HG03135 (cell line): ENCODE measurements around the gene PPP2R1B.

Source experiments
- ATAC-seq: cut with Tn5 transposase; IDR thresholded peaks from one replicate; pipeline ENCODE4 v1.9.1; 2021; ENCODE audit warnings: mild to moderate bottlenecking, moderate library complexity; ENCODE audit not compliant: unreplicated experiment

The PPP2R1B gene

DNA sequence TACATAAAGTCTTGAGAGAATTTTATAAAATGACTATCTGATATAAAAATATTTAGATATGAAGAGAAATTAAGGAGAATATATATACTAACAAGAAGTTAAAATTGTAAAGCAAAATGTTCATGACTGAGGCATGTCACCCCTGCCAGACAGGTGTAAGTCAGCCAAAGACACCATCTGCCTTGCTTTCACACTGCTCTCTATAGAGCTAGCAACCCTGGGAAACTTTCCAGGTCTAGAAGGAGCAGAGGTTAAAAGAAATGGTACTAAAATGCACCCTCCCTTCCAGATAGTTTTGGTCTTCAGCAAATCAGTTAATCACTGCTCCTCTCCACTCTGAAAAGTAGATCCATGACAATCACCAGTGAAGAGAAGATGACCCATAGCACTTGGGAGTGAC lies 16.5 kb downstream of the PPP2R1B start:
- no peak for ATAC-seq

DNA sequence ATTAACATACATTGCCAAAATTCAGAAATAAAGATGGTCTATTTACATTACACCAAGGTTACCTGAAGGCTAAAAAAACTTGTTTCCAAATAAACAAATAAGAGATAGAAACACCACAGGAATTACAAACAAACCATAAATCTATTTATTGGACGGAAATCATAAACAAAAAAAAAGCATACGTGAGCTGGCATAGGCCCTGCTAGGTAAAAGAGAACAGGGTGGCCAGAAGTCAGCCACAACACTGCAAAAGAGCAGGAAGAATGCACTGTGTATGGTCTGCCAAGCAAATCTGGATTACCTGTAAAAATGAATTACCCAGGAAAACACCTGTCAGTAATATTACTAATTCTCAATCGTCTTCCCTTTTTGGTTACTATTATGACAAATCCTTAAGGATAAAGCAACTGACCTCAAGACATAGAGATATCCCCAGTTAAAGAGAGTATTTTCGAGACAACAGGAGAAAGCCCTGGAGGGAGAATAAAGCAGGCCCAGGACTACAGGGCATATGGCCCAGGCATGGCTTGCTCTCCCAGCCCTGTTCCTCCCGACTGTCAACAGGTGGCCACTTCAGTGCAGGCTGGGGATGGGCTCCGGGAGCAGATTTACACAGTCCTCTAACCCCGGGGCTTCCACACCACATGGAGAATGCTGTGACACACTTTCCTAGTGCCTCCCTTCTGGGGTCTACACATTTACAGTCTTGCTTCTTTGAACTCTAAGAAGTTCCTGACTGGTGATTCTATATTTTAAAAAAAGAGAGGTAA lies 18.0 kb downstream of the PPP2R1B start:
- no peak for ATAC-seq

DNA sequence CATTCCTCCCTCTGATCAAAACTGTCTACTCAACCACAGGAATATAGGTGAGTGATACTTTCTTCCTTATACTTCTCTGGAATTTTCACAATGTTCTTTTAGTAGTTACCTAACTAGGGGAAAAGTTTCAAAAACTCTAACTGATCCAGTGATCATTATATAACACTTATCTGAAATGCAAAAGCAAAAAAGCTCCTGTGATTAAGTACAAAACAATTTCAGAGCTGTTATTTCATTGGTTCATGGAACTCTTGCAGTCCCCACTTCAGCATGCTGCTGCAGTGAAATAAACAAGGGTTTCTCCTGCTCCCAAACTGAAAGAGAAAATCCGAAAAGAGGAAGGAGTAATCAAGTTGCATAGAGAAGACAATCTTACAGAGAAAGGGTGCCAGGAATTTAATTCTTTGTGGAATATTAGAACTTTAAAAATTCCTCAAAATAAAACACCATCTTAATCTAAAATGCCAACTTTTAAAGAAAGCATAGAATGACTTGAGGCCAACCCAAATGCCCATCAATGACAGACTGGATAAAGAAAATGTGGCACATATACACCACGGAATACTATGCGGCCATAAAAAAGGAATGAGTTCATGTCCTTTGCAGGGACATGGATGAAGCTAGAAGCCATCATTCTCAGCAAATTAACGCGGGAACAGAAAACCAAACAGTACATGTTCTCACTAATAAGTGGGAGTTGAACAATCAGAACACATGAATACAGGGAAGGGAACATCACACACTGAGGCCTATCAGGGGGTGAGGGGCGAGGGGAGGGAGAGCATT lies 20.3 kb downstream of the PPP2R1B start:
- ATAC-seq = no peak

DNA sequence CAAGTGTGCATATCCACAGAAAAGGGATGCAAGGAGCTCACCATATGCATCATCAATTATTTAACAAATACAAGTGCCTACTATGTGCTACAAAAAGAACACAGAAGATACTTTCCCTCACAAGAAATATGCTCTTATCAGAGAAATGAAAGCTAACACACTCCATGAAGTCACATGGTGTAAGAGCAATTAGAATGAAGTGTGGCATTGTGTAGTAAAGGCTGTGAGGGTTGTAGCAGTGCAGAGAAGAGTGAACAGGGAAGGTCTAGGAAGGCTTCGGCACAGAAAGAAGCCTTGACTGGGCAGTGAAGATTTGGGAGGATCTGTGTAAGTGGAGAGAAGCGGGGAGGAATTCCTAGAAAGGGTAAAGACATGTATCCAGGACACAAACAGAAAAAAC lies 22.5 kb downstream of the PPP2R1B start:
- no peak for ATAC-seq

- no peak for ATAC-seq
Observed at GRCh38 chr11:111741751-111742150, 24.4 kb downstream of the PPP2R1B start.

DNA sequence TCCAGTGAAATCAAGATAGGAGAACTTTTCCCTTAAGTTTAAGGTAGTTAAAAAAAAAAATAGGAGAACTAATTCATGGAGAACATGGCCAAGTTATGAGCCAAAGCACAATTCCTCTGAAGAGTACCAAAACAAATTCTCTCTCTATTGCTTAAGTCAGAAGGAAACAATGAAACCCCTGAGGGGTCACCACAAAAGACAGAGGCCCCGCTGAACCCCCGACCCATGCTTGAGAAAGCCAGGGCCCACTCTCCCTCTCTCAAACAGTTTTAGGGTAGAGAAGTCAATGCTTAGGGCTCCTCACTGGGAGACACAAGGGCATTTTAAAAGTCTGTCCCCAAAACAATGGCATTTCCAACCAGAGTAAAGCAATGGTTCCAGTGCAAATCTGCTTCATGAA lies 26.9 kb downstream of the PPP2R1B start:
- ATAC-seq = no peak

DNA sequence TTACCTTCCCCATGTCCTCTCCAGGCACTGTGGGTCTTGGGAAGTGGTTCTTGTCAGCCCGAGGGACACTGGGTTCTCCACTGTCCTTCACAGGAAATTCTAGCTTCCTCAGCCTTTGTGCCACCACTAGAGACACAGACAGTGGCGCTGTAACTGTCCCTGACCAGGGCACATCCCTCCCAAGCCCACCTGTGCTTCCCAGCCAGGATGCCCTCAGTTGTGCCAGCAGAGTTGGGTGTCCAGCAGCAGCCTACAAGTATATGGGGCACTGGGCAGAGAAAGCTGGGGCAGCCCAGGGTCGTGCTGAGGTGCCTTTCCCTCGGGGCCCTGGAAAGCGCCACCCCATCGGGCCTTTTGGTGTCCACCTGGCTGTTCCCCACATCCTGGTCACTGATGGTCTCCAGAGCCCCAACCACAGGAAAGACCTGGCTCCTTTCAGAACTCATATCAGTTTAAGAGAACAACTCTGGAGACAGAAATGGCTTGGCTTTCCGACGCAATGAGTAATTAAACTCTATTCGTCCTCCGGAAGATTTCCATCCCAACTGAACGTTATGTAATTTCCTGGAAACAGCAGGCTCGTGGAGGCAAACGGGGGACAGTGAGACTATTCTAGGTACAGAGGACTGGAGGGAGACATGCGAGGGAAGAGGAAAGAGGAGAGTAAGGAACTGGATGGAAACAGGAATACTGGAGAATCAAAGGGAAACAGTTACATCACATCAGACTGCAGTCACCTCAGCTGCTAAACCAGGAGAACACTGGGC lies 28.6 kb downstream of the PPP2R1B start:
- ATAC-seq = no peak

- no peak for ATAC-seq
Observed at GRCh38 chr11:111736621-111737443, 29.4 kb downstream of the PPP2R1B start.

DNA sequence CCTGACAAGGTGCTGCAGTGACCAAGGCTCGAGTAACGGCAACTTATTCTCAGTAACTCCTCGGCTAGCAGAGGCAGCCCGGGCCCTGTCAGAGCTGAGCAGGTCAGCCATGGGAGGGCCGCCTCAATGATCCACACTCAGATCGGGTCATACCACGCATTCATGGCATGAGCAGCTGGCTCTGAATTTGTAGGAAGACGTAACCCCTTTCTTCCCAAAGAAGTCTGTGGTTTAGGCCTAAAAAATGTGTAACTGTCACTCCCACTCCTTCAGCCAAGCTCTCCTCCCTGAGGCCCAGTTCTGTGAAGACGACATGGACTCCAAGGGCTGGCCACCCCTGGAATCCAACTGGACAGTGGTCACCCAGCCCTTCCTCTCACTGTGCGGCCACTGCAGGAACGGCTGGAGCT lies 30.0 kb downstream of the PPP2R1B start:
- ATAC-seq = no peak

DNA sequence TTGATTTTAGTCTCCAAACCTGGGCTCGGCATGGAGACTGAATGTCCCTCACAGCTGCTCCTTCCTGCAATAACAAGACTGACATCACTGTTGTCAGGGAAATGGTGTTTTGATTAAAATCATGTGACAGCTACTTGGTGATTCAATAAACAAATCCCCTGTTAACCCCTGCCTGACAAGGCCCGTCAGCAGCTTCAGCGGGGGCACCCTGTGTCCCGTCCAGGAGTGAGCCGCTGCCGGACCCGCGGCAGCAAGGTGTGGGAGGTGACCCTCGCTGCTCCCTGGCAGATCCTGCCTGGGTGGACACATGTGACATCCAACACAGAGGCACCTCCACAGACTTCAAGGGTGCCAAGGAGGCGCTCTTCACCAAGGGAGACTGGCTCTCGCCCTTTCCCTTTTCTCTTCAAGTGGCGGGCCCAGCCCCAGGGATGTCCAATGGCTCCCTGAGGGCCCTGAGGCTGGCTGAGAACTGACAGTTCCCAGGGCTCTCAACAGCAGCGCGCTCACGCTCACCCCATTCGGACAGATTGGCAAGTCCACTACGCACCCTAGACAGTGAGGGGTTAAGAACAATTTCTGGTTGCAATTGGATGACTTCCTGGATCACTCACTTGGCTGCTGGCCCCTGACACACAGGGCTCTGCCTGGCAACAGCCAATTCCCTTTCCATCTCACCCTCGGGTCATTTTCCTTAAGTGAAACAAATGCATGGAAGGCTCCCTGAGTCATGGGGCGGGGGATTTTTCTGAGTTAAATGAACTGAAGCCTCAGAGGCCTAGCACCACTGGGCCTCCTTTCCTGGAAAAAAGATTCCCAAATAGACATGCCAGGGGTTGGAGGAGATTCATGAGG lies 30.7 kb downstream of the PPP2R1B start:
- ATAC-seq = no peak

- ATAC-seq = no peak
Observed at GRCh38 chr11:111734954-111735261, 31.3 kb downstream of the PPP2R1B start.

DNA sequence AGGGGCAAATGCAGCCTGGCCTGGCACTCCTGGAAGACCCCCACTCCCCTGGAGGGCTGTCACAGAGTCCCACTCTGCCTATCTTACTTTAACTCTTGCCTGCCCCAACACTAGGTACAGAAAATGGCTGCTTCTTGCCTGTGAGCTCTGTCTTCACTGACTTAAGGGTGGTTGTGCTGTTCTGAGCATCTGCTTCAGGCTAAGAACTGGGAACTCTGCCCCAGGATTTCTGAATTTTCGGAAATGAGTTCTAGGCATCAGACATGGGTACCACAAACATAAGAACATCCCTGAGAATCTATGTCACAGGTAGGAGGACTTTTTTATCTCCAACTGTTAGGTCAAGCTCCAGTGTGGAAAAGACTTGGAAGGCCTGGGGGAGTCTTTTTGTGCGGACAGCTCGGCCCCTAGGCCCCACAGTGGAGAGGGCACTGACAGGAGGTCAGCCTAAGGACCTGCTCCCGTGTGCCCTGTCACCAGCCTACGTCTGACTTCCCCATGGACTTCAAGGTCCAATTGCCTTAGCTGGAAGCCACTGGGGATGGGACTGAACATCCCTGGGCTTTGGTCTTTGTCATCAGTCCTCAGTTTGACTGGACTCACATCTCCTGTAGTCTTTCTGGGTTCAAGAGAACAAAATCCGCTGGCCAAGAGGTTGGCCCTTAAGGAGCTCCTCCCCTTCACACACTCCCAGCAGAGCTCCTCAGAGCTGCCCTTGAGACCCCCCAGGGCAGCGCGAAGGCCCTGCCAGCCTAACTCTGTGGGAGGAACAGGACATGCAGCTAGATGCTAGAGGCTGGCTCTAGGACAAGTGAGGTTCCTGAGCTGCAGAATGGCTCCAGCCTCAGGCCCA lies 31.9 kb downstream of the PPP2R1B start:
- ATAC-seq = no peak

- ATAC-seq = no peak
Observed at GRCh38 chr11:111733611-111734088, 32.5 kb downstream of the PPP2R1B start.

- ATAC-seq = no peak
Observed at GRCh38 chr11:111733016-111733415, 33.2 kb downstream of the PPP2R1B start.

- ATAC-seq = no peak
Observed at GRCh38 chr11:111731821-111732220, 34.4 kb downstream of the PPP2R1B start.

GRCh38 chr11:111730871-111731591 lies 35.2 kb downstream of the PPP2R1B start:
- ATAC-seq = no peak

DNA sequence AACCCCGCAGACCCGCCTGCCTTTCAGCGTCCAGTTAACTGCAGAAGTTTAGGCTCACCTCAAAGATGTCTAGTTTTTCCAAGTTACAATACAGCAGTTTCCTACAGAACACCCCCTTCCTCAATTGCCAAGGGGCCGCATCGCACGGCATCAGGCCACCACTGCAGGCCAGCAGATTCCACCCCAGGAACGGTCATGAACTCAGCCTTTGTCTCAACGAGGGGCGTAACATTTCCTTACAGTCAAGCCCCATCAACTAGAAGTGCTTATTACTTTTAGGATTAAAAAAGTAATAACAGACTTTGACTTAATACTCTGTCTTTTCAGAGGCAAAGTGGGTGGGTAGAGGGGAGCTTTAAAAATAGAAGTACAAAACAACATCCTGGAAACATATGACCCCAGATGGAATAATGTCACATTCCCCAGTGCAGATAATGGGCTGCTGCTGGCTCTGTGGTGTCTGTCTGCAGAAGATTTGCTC lies 36.3 kb downstream of the PPP2R1B start:
- no peak for ATAC-seq
